GM19025 (cell line): ENCODE measurements around the gene ZNF77.
"Not testable (repeated sequence)": the region's sequence is repeated elsewhere in the genome, so short reads cannot be mapped to it uniquely, and the experiment has no call there.

Experiments used
- ATAC-seq: cut with Tn5 transposase; IDR thresholded peaks from one replicate; pipeline ENCODE4 v1.9.1; 2021; ENCODE audit warnings: mild to moderate bottlenecking, low read depth, moderate library complexity; ENCODE audit not compliant: unreplicated experiment

Gene ZNF77

DNA sequence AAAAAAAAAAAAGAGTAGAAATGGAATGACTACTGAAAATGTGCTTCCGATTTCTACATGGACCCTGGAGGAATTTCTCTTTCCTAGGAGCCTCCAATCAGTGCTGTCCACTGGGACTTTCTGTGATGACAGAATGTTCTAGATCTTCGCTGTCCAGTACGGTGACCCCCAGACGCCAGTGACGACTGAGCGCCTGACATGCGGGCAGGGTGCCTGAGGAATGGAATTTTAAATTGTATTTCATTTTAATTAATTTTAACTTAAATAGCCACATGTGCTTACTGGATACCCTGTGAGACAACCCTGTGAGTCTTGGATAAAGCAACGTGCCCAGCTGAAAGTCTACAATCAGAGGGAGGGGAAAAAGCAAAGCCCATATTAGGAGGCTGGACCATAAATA lies 28.5 kb upstream of the ZNF77 start:
- ATAC-seq, result no peak

DNA sequence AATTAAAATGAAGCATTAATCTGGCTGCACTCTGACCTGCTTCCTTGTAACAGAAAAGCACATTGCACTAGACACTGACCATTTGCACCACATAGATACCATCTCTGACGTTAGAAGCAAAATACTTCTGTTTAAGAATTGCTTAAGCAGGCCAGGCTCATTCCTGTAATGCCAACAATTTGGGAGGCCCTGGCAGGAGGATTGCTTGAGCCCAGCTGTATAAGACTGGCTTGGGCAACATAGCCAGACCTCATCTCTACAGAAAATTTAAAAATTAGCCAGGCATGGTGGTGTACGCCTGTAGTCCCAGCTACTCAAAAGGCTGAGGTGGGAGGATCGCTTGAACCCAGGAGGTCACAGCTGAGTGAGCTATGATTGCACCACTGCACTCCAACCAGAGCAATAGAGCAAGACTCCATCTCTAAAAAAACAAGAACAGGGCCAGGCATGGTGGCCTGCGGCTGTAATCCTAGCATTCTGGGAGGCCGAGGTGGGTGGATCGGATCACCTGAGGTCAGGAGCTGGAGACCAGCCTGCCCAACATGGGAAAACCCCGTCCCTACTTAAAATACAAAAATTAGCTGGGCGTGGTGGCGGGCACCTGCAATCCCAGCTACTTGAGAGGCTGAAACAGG lies 25.5 kb upstream of the ZNF77 start:
- ATAC-seq, result no peak

DNA sequence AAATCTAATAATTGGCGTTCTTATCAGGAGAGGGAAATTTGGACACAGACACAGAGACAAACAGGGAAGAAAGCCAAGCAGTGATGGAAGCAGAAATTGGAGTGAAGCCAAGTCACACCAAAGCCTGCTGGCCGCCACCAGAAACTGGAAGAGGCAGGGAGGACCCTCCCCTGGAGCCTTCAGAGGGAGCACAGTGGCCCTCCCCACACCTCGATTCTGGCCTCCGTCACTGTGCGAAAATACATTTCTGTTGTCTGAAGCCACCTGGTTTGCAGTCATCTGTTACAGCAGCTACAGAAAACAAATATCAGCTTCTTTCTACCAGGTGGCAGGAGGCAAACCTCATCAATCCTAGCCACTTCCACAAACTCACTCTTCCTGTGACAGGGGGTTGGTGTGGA lies 24.3 kb upstream of the ZNF77 start:
- ATAC-seq, result no peak

DNA sequence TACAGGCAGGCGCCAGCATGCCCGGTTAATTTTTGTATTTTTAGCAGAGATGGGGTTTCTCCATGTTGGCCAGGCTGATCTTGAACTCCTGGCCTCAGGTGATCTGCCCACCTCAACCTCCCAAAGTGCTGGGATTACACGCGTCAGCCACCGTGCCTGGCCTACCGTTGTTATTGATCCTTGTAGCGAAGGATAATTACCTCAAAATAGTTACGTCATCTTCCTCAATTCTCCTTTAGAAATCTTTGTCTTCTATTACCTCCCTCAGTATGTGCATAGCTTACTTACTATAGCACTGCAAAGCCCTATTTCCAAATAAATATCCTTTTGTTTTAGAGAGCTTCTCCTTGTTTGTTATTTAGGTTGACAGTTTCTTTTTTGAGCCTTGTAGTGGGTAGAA lies 23.2 kb upstream of the ZNF77 start:
- no peak for ATAC-seq

DNA sequence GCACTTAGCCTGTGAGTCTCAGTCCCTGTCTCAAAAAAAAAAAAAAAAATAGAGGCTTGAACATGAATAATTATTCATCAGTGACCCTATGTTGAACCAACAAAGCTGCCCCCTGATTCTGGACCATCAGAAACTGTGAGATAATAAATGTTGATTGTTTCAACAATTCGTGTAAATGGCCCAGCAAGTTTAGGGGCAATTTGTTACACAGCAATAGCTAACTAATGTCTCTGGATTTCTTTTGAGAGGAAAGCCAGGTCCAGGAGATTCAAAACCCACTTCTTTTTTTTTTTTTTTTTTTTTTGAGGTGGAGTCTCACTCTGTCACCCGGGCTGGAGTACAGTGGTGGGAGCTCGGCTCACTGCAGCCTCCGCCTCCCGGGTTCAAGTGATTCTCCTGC lies 20.1 kb upstream of the ZNF77 start:
- ATAC-seq, result no peak

DNA sequence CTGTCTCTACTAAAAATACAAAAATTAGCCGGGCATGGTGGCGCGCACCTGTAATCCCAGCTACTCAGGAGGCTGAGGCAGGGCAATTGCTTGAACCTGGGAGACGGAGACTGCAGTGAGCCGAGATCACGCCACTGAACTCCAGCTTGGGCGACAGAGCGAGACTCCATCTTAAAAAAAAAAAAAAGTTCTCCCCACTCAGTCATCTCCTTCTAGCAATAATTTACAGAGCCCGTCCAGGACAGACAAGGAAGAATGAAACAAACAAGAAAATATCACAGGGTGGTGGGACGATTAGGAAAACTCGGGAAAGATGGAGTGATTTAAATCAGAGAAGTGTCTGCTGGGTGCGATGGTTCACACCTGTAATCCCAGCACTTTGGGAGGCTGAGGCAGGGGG lies 18.9 kb upstream of the ZNF77 start:
- ATAC-seq, result not testable (repeated sequence)

DNA sequence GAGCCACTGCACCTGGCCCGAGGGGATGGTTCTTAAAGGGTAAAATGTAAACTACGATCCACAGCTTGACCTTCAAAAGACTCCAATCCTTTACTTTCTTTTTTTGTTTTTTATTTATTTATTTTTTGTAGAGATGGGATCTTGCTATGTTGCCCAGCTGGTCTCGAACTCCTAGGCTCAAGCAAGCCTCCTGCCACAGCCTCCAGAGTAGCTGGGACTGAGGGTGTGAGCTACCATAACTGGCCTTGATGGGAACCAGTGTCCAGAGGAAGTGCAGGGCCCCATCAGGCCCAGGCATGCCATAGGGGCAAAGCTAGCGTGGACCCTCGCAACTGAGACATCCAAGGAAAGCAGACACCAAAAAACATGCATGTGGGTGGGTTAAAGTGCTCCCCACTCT lies 18.4 kb upstream of the ZNF77 start:
- no peak for ATAC-seq

DNA sequence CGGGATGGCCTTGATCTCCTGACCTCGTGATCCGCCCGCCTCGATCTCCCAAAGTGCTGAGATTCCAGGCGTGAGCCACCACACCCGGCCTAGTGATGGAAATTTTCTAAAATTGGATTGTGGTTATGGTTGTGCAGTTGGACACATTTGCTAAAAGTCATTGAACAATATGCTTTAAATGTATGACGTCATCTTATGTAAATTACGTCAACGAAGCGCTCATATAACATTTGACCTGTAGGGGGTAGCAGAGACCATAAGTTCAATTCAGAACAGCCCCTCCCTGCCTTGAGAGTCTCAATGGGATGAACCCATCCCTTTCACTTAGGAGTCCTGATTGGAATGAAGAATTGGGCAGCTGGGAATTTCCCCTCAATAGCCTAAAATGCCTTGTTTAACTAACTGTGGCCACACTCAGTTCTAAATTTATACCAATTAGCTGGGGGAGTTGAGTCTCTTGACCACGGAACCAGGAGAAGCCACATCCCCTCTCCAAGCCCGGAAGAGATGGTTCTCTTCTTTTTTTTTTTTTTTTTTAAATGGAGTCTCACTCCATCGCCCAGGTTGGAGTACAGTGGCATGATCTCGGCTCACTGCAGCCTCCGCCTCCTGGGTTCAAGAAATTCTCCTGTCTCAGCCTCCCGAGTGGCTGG lies 17.4 kb upstream of the ZNF77 start:
- ATAC-seq, result no peak

DNA sequence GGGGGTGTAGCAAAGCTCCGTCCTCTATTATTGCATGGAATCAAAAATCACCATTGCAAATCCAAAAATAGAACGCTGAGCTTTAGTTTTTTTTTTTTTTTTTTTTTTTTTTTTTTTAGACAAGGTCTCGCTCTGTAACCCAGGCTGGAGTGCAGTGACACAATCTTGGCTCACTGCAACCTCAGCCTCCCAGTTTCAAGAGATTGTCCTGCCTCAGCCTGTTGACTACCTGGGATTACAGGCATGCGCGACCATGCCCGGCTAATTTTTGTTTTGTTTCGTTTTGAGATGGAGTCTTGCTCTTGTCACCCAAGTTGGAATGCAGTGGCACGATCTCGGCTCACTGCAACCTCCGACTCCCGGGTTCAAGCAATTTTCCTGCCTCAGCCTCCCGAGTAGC lies 15.3 kb upstream of the ZNF77 start:
- no peak for ATAC-seq

DNA sequence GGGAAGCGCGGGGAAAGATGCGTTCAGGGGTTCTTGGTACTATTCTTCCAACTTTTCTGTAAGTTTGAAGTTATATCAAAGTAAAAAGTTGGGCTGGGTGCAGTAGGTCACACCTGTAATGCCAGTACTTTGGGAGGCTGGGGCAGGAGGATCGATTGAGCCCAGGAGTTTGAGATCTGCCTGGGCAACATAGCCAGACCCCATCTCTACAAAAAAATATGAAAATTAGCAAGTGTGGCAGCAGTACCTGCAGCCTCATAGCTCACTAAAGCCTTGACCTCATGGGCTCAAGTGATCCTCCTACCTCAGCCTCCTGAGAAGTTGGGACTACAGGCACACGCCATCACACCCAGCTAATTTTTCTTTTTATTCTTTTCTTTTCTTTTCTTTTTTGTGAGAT lies 12.4 kb upstream of the ZNF77 start:
- ATAC-seq, result no peak

DNA sequence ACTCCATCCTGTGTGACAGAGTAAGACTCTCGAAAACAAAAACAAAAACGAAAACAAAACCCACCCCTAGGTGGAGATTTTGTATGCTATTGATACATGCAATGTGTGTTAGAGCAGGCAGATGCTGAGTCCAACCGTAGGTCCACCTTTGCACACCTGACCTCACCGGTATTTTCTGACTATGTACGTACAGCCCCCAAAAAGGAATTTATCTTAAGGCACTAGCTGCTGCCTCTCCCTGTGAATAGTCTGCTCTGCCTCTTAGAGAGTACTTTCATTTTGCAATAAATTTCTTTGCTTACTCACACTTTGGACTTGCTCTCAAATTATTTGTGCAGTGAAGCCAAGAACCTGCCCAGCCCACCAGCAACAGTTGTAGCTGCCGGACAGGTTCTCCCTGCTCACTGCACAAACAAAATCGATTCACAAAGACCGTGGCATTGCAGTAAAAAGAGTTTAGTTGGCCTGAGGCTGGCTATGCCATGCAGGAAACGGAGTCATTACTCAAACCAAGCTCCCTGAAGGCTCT lies 8.2 kb upstream of the ZNF77 start:
- no peak for ATAC-seq

DNA sequence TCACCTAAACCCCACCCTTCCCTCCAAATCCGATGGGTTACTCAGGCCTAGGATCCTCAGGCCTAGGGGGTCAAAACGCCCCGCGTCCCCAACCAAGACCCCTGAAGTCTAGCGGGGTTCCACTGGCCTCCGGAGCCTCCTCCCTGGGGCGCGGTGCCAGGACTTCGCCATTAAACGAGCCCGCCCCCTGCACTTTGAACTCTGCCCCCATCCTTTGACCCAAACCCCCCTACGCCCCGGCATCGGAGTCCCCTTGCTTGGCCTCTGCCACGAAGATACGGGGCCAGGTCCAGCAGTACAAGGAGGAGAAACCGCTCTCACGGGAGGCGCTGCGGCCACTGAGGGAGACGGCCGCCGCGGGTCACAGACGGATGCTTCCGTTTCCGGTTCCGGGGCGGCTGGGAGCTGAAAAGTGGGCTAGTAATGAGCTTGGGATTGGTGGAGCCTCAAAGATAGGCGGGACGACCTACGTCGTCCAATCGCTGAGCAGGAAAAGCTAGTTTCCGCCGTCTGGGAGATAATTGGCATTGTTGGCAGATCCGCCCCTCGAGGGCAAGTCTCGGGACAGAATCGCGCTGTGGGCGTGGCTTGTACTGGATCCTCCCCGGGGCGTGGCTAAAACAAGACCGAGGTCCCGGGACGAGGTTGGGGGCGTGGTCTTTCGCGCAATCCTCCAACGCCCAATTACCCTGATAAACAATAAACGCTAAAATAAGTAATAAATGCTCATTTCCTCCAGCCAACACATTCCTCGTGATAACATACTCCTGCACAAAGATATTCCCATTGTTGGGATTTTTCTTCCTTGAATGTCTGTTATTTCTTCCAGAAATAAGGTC lies 5.7 kb upstream of the ZNF77 start:
- ATAC-seq, result peak; percentile 95

DNA sequence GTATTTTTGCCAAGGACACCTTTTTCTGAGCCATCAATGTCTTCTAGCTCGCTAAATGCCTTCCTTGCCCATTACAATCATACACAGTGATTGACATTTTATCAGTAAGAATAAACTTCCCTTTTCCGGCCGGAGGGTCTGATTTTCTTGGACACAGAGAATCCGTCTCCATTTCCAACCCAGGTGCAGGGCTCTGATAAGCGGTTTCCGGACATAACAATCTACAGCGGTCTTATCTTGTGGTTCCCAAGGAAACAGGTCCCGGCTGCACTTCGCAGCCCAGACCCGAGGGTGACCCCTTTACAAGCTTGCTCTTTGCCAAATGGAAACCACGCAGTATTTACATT lies 5.1 kb upstream of the ZNF77 start:
- no peak for ATAC-seq

DNA sequence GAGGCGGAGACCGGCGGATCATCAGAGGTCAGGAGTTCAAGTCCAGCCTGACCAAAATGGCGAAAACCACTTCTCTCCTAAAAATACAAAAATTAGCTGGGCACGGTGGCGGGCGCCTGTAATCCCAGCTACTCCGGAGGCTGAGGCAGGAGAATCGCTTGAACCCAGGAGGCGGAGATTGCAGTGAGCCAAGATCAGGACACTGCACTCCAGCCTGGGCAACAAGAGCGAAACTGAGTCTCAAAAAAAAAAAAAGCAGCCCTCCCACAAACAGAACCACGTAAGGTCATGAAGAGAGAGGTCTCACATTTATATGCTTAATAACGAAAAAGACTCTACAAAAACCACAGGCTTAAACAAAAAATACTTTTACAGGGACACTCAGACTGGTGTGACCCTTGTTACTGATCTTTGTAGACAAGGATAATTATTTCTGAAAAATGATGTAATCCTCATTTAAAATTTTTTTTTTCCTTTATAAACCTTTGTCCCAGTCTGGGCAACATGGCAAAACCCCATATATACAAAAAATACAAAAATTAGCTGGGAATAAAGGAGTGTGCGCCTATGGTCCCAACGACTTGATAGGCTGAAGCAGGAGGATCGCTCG lies 909 bp upstream of the ZNF77 start:
- ATAC-seq, result no peak

DNA sequence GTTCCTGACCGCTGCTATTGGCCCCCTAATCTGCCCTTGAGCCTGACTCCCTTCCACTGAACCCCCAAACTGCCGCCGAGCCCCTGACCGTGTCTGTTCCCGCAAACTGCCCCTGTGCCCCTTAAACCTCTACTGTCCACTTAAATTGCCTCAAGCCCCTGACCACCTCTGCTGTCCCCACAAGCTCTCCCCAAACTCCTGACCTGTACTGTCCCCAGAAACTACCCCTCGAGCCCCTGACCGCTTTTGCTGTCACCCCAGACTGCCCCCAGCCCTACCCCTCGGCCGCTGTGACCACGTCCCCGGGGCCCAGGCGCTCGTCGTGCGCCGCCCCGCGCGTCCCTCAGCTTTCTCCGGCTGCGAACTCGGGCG lies 382 bp downstream of the ZNF77 start:
- ATAC-seq, result peak; percentile 8

DNA sequence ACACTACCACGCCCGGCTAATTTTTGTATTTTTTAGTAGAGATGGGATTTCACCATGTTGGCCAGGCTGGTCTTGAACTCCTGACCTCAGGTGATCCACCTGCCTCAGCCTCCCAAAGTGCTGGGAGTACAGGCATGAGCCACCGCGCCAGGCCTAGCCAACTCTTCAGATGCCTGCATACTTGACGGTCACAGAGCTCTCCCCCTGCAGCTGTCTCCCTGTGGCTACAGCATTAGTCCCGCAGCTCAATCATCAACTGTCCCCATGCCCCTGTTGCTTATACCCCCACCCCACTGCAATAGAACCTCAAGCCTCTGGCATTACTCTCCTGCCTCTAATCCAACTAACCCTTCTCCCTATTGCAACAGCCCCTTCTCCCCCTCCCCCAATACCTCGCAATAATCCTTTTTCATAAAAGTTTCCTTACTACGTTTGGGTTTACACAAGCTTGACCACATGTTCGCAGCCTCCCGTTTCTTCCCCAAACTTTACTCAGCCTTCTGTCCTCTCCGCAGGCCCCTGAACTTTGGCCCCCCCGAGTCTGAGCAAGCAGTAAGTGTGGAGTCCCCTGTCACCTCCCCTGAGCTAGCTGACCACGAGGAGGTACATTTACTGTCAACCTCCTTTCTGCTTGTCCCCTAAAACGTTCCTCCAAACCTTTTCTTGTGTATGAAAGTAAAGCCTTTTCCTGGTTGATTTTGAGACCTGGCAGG lies 1.7 kb downstream of the ZNF77 start:
- ATAC-seq, result no peak

DNA sequence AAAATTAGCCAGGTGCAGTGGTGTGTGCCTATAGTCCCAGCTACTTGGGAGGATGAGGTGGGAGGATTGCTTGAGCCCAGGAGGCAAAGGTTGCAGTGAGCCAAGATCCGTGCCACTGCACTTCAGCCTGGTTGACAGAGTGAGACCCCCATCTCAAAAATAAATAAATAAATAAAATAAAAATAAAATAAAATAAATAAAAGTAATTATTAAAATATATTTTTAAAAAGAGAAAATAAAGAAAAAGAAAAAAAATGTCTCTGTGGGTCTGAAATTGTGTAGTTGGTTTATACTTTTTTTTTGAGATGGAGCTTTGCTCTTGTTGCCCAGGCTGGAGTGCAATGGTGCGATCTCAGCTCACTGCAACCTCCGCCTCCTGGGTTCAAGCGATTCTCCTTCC lies 8.9 kb downstream of the ZNF77 start:
- ATAC-seq, result not testable (repeated sequence)

DNA sequence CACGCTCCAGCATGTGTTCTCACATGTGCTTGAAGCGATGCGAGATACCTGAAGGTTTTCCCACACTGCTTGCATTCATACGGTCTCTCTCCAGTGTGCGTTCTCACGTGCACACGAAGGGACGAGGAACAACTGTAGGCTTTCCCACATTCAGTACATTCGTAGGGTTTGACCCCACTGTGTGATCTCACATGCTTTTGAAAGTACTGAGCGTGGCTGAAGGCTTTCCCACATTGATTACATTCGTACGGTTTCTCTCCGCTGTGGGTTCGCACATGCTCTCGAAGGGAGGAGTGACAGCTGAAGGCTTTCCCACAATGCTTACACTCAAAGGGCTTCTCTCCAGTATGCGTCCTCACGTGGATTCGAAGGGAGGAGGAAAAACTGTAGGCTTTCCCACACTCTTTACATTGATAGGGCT lies 11.3 kb downstream of the ZNF77 start:
- no peak for ATAC-seq

DNA sequence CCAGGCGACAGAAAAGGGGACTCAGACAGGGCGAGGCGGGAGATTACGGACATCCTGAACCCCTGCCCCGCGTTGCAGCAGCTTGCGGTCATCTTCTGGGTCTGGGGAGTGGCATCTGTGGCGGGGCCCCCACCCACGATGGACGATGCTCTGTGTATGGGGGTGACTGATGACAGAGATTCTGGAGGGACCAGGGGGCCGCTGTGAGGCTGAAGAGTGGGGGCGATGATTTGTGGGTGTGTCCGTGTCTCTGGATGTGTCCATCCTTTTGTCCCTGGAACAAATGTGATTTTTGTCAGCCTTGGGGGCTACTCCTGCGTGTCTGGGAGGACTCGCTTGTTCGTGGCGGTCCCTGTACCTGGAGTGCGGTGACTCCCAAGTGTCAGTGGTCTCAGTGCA lies 17.7 kb downstream of the ZNF77 start:
- no peak for ATAC-seq

DNA sequence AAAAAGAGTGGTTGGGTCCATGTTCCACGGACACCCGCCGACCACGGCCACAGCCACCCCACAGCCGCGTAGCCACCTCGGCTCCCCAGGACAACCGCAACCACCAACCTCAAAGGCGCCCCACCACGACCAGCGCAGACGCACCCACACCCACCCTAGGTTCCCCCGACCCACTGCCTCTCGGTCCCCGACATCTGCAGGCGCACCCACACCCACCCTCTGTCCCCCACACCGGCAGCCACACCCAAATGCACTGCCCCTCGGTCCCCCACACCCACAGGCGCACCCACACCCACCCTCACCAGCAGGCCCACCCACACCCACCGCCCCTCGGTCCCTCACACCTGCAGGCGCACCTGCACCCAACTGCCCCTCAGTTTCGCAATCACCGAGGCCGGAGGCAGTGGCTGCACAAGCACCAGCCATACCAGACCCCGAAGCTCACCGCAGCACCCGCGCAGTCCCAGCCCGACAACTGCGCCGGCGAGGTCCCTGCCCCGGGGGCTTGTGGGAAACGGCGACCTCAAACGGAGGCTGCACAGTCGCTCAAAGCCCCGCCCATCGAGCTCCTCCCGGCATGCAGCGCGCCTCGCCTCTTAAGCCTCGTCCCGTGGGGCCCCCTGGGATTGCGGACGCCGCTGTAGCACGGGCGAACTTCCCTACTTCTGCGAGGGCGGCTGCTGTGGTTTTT lies 18.3 kb downstream of the ZNF77 start:
- no peak for ATAC-seq
